ENCODE measurements around the gene MYO18B.
A peak's percentile ranks its signal among the peaks of the same experiment; 100 is the strongest.
"Not testable (repeated sequence)": the region's sequence is repeated elsewhere in the genome, so short reads cannot be mapped to it uniquely, and the experiment has no call there.

MYO18B gene, protein sequence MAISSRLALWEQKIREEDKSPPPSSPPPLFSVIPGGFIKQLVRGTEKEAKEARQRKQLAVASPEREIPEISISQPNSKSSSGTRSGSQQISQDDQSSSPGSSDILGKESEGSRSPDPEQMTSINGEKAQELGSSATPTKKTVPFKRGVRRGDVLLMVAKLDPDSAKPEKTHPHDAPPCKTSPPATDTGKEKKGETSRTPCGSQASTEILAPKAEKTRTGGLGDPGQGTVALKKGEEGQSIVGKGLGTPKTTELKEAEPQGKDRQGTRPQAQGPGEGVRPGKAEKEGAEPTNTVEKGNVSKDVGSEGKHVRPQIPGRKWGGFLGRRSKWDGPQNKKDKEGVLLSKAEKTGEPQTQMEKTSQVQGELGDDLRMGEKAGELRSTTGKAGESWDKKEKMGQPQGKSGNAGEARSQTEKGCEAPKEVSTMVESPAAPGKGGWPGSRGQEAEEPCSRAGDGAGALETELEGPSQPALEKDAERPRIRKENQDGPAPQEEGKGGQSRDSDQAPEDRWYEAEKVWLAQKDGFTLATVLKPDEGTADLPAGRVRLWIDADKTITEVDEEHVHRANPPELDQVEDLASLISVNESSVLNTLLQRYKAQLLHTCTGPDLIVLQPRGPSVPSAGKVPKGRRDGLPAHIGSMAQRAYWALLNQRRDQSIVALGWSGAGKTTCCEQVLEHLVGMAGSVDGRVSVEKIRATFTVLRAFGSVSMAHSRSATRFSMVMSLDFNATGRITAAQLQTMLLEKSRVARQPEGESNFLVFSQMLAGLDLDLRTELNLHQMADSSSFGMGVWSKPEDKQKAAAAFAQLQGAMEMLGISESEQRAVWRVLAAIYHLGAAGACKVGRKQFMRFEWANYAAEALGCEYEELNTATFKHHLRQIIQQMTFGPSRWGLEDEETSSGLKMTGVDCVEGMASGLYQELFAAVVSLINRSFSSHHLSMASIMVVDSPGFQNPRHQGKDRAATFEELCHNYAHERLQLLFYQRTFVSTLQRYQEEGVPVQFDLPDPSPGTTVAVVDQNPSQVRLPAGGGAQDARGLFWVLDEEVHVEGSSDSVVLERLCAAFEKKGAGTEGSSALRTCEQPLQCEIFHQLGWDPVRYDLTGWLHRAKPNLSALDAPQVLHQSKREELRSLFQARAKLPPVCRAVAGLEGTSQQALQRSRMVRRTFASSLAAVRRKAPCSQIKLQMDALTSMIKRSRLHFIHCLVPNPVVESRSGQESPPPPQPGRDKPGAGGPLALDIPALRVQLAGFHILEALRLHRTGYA (N-terminal part only)

DNA sequence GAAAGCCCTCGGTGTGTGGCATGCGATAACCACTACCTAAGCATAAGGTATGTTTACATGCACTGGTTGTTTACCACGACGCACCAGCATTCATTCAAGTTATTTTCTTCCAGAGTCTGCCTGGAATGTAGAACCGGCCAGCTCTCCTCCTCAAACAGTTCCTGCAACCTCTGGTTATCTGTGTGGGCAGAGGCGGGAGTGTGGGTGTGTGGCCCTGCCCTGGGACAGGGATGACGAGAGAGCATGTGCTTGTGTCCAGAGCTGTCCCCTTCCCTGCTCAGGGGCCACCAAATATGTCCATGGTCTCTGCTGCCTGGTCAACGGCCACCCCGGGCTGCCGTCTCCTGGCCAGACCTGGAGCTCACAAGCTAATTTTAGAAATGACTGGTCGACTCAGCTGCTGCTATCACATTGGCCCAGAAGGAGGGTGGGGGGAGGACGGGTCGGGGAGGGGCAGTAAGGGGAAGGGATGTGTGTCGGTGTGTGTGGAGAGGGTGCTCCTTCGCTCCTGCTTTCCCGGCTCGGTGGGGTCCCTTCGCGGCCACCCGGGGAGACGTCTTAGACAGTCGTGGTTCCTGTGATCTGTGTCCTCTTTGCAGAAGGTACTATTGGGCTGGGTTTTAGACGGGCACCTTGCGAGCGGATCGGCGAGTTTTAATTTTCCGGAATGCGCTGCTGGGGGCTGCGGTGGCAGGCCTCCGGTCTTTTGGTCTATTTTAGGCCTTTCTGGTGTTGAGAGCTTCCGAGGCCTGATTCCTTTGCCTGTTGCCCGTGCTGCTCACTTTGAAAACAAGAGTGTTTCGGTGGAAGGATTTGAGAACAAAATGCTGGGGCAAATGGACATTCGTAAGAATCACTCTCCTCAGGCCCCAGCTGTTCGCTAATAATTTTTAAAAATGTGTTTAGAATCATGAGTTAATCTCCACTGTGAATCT lies at the start of gene MYO18B:
Gene MYO18B, plus strand, starts transcription at position 497 of the 935 bp plus-strand sequence. CDS start 18,905 bp downstream, outside the sequence.
- DNase-seq = peak; percentile 77

DNA sequence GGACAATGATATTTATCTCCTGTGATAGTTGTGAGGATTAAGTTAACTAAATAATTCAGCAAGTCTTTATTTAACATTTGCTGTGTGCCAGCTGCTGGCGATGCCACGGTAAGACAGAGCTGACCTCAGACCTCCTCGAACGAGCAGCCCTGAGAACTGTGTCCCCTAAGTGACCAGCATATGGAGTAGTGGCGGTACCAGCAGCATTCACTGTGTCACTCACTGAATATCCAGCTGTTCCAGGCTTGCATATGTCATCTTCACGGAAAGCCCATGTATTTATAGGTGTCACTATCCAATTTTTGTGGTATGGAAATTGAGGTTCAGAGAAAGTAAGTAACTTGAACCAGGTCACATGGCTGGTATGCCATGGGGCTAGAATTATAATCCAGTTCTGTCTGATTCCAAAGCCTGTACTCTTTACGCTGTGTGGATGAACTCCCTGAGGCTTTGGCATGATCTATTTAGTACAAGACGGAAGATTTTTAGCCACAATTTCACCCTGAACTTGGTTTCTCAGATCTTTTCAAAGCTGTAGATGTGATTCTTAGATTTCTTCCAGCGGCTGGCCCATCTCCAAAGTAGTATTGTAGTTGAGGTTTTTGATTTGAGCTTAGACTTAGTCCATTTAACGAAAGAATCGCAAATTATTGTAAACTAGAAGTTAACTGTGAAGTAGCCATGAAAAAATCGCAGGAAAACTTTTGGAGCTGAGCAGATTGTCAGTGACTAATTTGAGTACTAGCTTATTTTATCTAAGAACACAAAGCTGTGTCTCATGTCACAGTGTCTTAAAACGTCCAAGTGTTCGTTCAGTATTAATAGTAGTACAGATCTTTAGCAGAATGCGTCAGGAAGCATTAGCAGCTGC lies 49.4 kb upstream of the MYO18B start:
- DNase-seq = no peak

DNA sequence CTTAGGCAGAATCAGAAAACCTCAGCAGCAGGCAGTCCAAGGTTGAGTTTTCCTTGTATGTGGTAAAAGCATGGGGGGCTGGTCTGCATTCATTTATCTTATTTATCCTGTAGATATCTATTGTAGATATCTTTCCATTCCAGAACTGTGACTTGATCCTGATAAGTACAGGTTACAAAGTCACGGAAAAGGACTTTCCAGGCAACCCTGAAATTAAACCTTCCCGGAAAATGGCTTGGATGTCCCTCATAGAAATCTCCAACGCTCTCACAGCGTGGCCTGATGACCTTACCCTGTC lies 48.8 kb upstream of the MYO18B start:
- no peak for DNase-seq

DNA sequence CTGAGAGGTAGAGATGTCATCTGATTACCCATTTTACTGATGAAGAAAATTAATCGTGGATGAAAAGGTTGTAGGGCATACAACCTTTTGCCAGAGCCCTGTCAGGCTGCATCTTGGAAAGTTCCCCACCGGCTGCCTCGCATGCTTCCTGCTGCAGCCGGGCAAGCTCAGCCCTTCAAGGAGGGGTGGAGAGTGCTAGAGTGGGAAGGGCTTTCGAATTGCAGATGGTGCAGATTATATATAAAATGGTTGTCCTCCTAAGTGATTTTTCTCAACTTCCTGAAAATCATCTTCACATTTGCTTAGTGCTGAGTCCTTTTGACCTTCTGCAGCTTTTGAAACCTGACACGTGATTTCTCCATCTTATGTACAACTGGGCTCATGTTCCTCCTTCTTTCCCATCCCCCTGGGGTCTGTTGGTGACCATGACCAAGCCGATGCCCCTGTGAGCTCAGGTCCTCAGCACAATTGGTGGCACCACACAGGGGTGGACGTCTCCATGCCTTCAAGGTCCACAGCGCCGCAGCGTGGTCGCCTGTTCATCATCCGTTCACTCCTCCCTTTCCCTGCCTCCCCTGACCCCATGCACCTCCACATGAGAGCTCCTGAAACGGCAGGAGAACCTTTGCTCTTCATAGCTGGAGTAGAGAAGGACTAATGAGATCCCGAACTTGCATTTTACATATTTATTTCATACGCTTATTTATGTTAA lies 47.6 kb upstream of the MYO18B start:
- DNase-seq = no peak

DNA sequence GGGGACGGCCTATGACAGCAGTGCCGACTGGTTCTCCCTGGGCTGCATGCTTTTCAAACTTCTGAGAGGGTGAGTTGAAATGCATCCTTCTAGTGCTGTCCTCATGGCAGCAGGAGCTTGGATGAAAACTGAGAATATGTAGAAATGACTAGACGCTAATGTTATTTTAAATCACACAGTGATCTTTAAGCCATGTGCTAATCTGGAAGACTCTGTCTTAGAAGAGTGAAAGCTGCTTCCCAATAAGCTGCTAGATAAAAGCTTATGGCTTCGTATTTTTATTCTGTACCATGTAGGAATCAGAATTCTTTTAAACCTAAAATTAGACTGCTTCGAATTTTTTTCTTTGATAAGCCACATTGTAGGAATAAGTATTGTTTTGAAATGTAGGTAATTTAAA lies 46.8 kb upstream of the MYO18B start:
- DNase-seq = no peak

DNA sequence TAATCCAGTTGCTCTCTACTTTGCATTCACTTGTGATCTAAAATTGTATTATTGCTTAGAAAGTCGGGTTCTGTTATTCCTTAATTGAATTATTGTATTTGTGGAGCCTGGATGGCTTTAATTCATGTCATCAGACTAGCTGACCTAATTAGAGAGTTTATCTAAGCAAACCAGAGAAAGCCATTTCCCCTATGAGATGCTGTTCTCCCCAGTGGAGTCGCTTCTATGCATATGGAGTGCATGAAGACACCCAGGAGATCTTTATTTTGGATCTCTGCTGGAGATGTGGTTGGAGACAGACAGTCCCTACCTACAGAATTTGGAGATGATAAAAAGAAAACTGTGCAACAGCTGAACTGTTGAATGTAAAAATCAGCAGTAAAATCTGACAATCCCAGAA lies 45.2 kb upstream of the MYO18B start:
- no peak for DNase-seq

DNA sequence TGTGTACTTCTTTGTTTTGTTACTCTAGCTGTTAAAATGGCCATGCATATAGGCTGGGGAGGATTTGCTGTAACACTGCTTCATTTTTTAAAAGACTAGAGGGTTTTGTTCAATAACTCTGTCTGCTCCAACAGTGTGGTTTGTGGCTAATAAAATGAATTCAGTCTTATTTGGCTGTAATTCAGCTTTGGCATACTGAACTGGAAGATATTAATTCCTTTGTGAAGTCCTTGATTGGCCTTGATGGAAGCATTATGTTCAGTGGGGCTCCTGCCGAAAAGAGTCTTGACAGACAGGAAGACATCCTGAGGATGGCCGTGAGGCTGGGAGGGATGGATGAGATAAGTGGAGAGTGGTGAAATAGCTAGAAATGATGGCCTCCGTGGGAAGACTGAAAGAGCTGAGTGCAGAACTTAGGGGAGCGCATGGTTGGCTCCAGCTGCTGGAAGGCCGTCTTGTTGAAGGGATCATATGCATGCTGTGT lies 44.8 kb upstream of the MYO18B start:
- peak; percentile 45 for DNase-seq

DNA sequence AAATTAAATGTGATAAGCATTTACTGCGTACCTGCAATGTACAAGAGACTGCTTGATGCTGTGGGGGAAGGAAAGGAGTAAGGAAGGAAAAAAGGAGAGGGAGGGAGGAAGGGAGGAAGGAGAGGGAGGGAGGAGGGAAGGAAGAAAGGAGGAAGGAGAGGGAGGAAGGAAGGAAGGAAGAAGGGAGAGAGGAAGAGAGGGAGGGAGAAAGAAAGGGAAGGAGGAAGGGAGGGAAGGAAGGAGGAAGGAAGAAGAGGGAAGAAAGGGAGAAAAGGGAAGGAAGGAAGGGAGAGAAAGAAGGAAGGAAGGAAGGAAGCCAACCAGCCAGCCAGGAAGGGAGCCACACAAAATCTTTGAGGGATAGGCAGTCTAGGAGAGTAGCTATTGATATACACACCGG lies 44.0 kb upstream of the MYO18B start:
- no peak for DNase-seq

DNA sequence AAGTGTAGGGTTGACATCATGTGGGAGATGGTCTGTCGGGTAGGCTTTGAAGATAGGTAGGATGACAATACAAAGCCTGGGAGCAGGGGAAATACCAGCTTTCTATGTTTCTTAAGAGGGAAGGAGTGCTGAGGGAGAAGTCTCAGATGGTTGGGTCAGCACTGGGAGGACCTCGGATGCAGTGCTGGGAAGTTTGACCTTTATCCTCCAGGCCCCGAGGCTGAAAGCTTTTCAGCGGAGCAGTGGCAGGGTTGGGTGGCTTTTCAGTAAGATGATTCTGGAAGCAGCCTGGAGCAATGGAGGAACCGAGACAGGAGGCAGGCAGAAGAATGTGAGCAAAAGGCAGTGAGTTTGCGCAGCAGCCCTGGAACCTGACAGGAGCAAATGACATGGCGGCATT lies 43.5 kb upstream of the MYO18B start:
- no peak for DNase-seq

DNA sequence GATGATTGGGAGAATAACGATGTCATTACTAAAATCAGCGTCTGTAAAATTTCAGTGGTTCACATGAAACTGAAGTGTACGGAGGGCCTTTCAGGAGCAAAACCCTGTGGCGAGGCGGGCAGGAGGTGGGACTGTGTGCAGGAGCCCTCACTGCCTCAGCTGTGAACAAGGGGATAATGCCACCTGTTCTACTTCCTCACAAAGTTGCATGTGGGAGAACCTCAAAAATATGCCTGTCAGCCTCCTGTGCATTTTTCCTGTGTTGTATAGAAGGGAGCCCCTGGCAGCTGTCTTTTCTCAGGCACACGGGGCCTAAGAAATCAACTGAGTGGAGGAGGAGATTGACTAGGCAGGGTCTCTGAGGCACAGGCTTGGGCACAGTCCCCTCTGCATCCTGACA lies 43.0 kb upstream of the MYO18B start:
- no peak for DNase-seq

DNA sequence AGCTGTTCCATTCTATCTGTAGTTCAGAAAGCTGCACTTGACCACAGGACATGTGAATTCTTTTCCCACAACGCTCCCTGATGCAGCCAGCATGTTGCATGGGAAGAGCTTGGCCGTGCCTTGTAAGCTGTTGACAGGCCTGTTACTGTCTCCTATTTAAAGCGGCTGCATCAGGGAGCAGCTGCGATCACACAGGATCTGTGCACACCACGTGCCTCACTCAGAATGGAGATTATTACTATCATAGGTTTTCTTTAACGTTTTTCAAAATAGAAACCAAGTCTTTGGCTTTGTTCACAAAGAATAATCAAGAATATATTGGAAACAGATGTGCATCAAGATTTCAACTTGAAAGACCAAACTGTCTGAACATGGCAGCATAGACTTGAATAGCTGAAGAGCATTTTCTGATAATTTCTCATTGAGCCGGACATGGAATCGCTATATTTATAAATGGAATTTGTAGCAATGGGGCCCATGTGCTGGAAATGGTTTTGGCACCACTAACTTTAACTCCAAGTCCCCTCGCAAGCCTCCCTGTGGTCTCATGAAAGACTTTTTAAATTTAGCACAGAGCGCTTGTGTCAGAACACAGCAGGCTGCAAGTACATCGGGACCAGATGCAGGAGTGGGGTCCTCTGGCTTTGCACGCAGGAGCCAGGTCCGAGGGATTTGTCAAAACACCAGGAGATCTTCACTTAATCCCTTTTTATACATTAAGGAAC lies 40.8 kb upstream of the MYO18B start:
- peak; percentile 89 for DNase-seq

DNA sequence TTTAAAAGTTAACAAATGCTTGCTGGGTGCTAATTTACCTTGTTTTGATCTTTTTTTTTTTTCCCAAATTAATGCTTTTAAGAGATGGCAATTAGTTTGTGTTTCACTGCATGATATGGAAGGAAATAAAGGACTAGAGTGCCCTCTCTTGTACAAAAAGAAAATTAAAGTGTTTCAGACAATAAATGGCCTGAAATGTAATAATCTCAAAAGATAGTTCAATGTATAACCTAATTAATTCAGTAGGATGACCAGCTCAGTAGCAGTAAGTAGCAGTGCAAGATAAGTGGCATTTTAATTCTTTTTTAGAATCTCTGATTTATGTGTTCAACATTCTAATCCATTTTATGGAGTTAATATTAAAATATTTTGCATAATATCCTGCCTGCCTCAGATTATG lies 39.9 kb upstream of the MYO18B start:
- DNase-seq = no peak

DNA sequence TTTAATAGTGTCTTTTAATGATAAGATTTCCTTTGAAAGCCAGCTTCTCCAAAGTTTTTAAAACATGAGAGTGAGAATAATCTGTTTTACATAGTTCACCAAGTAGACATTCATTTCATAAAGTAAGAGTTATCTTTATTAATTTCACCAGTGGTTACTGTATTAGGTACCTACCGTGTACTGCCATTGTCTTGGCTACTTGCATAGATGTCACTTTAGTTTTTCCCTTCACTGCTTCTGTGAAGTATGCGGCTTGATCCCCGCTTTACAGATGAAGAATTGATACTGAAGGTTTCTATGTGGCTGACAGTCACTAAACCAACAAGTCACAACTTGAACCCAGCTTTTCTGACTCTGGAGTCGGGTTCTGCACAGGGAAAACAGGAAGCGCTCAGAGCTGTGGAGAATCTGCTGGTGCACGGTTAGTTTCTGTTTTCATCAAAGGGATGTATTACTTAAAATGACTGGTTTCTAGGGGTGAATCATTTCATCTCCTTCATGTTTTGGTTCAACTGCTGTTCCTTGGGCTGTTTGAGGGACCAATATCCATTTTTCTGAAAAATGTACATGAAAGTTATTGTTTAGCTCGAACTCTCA lies 39.3 kb upstream of the MYO18B start:
- DNase-seq = no peak

DNA sequence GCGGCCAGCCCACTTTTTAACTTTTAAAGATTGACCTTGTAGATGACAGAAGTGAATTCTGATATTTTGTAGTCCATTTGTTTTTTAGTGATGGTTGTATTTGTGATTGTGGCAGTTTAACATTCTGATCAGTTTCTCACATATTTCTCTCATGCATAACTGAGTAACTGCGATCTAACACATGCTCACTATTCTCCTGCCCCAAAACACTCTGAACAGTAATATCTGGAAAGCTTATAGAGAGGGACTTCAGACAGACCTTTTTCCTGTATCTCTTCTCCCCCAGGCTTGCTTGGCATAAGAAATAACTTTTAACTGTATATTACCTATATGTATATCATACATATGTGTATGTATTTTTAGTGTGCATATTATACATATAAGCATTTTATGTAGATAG lies 37.3 kb upstream of the MYO18B start:
- no peak for DNase-seq

DNA sequence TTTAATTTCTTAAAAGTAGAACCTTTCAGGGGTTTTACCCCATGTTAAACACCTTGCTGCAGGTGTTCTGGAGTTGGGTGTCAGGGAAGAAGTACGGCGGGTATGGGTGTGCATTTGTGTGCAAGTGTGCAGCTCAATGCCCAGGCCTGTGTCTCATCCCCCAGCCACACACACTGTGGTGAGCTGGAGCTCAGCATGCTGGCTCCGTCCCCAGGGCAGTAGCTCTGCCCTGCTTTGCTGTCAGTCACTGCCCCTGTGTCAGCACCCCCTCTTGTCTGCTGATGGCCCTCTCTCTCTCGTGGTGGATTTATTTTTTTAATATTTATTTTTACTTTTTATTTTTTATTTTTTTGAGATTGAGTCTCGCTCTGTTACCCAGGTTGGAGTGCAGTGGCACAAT lies 35.8 kb upstream of the MYO18B start:
- no peak for DNase-seq

DNA sequence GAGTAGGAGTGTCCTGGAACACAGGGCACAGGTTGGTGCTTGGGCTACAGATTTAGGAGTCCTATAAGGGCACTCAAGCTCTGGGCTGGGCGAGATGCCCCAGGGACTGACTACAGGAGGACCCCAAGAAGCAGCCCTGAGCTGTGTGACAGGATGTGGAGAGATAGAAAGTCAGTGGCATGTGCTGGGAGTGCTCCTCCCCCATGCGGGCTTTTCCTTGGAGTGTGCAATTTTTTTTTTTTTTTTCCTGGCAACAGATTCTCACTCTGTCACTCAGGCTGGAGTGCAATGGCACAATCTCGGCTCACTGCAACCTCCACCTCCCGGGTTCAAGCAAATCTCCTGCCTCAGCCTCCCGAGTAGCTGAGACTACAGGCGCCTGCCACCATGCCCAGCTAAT lies 33.6 kb upstream of the MYO18B start:
- DNase-seq = not testable (repeated sequence)

DNA sequence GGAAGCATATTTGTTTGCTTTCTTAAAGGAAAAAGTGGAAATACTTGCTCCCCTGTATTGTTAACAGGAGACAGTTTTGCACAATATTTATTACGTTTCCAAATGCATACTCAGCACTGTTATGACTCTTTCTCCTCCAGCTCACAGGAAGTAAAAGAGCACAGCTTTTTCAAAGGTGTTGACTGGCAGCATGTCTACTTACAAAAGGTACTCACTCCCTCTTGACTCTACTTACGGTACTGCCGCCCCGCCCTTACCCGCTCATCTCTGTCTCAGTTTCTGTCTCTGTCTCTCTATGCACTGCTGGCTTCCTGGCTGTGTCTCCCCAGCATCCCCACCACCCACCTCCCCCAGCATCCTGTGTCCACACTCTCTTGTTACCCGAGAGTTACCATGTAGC lies 32.2 kb upstream of the MYO18B start:
- DNase-seq = no peak

DNA sequence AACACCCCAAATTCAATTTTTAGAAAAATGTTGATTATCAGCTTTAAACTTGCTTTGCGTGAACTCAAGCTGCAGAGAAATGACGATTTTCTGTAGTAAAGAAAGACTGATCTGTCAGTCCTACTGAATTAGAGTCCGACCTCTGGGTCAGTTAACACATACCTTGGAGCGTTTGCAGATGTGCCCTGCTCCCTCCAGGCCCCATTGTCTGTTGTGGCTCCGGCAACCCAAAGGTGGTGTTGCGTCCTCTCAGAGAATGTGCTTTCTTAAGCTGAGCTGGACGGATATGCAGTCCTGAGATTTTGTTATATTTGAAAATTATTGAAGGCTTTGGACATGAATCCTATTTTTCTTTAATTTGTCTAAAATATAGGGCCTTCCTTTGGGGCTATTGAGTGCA lies 31.5 kb upstream of the MYO18B start:
- no peak for DNase-seq

DNA sequence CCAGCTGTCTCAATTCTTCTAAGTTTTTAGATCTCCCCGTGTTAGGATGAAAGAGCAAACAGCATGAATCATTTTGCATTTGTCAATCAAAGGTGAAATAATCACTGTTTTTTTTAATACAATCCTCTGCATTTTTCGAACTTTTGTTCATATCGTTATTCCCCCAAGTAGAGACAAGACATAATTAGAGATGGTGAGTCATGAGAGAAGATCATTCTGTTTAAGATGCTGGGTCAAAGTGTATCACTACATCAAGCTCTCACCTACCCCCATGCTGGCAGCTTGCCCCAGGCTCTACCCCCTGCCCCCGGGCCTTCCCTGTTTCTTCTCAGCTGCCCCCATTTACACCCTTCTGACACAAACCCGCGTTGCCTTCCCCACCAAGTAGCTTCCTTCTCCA lies 30.5 kb upstream of the MYO18B start:
- DNase-seq = no peak
